Mucosa of descending colon (tissue), 3 donors: Measurements from ENCODE around the gene PLCG1. TPM values are rescaled to one million over a fixed set of nuclear protein-coding genes. Genes with fewer than 3 reads are reported as not detected.

Experiments
- ATAC-seq: fragments of 200-7000 bp; cut with Tn5 transposase; one replicate; pipeline ENCODE4 v1.9.1; 2020; ENCODE audit warnings: mild to moderate bottlenecking, moderate library complexity
- DNase-seq, 3 donors: peaks; one replicate each; pipeline ENCODE4 v3.0.0-alpha.2; 2020
- H3K36me3 ChIP-seq: fragments of 200-600 bp; one replicate; pipeline ENCODE4 v1.8.0; 2021; ENCODE audit warnings: low read depth, mild to moderate bottlenecking
- H3K4me1 ChIP-seq: fragments of 200-600 bp; one replicate; pipeline ENCODE4 v1.8.0; 2021; ENCODE audit warnings: low read depth, mild to moderate bottlenecking
- H3K4me3 ChIP-seq: fragments of 200-600 bp; one replicate; pipeline ENCODE4 v1.8.0; 2021; ENCODE audit warnings: mild to moderate bottlenecking
- H3K9me3 ChIP-seq: fragments of 200-600 bp; one replicate; pipeline ENCODE4 v1.8.0; 2021; ENCODE audit warnings: mild to moderate bottlenecking
- CTCF ChIP-seq: fragments of 200-600 bp; IDR thresholded peaks from one replicate; pipeline ENCODE4 v1.8.0; 2022; ENCODE audit warnings: antibody characterized with exemption, mild to moderate bottlenecking
- intact Hi-C, 2 donors: fragments of 100-400 bp; cut with DNase I in 1 of 2; cut with micrococcal nuclease in 1 of 2; formaldehyde crosslinking; loops; one replicate each; pipeline versions ENCODE4 v1.11.0 to v1.11.1; 2022; cut with DNase I, micrococcal nuclease
- total RNA-seq, 3 donors: library from RNA; stranded (reverse); fragmentation: NEBNext Ultra II Directional in 2 of 3; extraction: Animal tissue kit (Norgen Biotek cat#: 25700) in 2 of 3; gene quantifications; one replicate each; pipeline versions ENCODE4 v1.2.1 to v1.2.4, GENCODE V29; 2021 to 2023
- donor health status: DM: no; HTN: no; CAD: no; lungs with moderate emphysema.
- donor health status: DM: no; HTN: no; CAD: no.
- donor health status: DM: no; HTN: yes; CAD: no.

The PLCG1 gene
- total RNA-seq, 3 donors from 2014 or later, result 65.2 to 98.4 (median 85.4) TPM

GRCh38 chr20:41143354-41143753 is 6.0 kb downstream of the PLCG1 start:
- Histone ChIP-seq H3K4me3 (no peak overlapping the region), H3K36me3 (no peaks in the 10 kb centered on the region), H3K4me1 (peaks cover 25% of the 10 kb centered on the region), H3K9me3 (no peaks in the 10 kb centered on the region)
- TF ChIP-seq CTCF, result no peak
- no peak for ATAC-seq
- DNase-seq, result no peak
- intact Hi-C loops, result no loop called here

- Histone ChIP-seq H3K9me3 (no peaks in the 10 kb centered on the region), H3K4me1 (peaks cover 35% of the 10 kb centered on the region), H3K4me3 (no peak overlapping the region), H3K36me3 (no peaks in the 10 kb centered on the region)
- DNase-seq, result no peak
- no peak for TF ChIP-seq CTCF
- intact Hi-C loops, result no loop called here
- no peak for ATAC-seq
Observed at GRCh38 chr20:41145317-41145716, 8.0 kb downstream of the PLCG1 start.

- Histone ChIP-seq H3K4me3 (no peak overlapping the region), H3K36me3 (no peaks in the 10 kb centered on the region), H3K9me3 (no peaks in the 10 kb centered on the region), H3K4me1 (peaks cover 34% of the 10 kb centered on the region)
- intact Hi-C loops, result no loop called here
- no peak for TF ChIP-seq CTCF
- peak; percentile 19 for ATAC-seq
- DNase-seq, result no peak
Observed at GRCh38 chr20:41145821-41146620, 8.7 kb downstream of the PLCG1 start.

GRCh38 chr20:41147767-41148191 is 10.4 kb downstream of the PLCG1 start:
- H3K36me3 ChIP-seq, result no peaks in the 10 kb centered on the region
- no peak for TF ChIP-seq CTCF
- H3K4me1 ChIP-seq, result peaks cover 31% of the 10 kb centered on the region
- ATAC-seq (no peak), DNase-seq (no peak)
- no peak overlapping the region for H3K4me3 ChIP-seq
- intact Hi-C loops, result no loop called here
- H3K9me3 ChIP-seq, result no peaks in the 10 kb centered on the region

GRCh38 chr20:41148942-41149341 is 11.6 kb downstream of the PLCG1 start:
- Histone ChIP-seq H3K4me1 (peaks cover 31% of the 10 kb centered on the region), H3K9me3 (no peaks in the 10 kb centered on the region), H3K4me3 (no peak overlapping the region), H3K36me3 (no peaks in the 10 kb centered on the region)
- ATAC-seq (no peak), DNase-seq (no peak)
- TF ChIP-seq CTCF, result no peak
- intact Hi-C loops, result no loop called here
